C4-2B (cell line): Measurements from ENCODE around the gene CTNNA2.

Source experiments
- ZFX ChIP-seq: fragments of 450-650 bp; IDR thresholded peaks from 2 replicates; pipeline ENCODE4 v1.6.1; 2017
- TF ChIP-seq, protein P1 (sequence below): fragments of 450-650 bp; conservative IDR thresholded peaks from 2 replicates; pipeline ENCODE4 v1.5.1; 2017; ENCODE audit warnings: mild to moderate bottlenecking

DNA sequence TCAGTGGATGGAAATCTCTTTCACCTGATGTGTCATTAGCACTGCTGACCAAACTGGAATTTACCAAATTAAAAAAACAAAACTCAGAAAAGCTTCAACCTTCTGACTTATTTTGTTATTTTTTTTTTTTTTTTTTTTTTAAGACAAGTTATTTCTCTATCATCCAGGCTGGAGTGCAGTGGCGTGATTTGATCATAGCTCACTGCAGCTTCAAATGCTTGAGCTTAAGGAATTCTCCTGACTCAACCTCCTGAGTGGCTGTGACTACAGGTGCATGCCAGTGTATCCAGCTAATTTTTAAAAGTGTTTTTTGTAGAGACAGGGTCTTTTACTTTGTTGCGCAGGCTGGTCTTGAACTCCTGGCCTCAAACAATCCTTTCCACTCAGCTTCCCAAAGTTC is 636.1 kb downstream of the CTNNA2 start:
- TF ChIP-seq, protein P1, sequence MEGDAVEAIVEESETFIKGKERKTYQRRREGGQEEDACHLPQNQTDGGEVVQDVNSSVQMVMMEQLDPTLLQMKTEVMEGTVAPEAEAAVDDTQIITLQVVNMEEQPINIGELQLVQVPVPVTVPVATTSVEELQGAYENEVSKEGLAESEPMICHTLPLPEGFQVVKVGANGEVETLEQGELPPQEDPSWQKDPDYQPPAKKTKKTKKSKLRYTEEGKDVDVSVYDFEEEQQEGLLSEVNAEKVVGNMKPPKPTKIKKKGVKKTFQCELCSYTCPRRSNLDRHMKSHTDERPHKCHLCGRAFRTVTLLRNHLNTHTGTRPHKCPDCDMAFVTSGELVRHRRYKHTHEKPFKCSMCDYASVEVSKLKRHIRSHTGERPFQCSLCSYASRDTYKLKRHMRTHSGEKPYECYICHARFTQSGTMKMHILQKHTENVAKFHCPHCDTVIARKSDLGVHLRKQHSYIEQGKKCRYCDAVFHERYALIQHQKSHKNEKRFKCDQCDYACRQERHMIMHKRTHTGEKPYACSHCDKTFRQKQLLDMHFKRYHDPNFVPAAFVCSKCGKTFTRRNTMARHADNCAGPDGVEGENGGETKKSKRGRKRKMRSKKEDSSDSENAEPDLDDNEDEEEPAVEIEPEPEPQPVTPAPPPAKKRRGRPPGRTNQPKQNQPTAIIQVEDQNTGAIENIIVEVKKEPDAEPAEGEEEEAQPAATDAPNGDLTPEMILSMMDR, result no peak
- TF ChIP-seq ZFX, result no peak
